Activated T-helper 17 cell treated with anti-CD3 and anti-CD28 coated beads, Interleukin-2, amount 50 U/mL, for 72 hours (primary cell): ENCODE results near the gene CNNM4. TPM values are rescaled to one million over a fixed set of nuclear protein-coding genes. Genes with fewer than 3 reads are reported as not detected.

Source experiments
- ATAC-seq: fragments of 150-1000 bp; cut with Tn5 transposase; replicated peaks from 2 replicates; pipeline ENCODE4 v1.10.0; 2021; ENCODE audit warnings: mild to moderate bottlenecking, moderate library complexity
- H3K27ac Mint-ChIP-seq: one replicate; pipeline ENCODE4 v1.8.0; 2022; ENCODE audit warnings: mixed read lengths
- H3K27me3 Mint-ChIP-seq: one replicate; pipeline ENCODE4 v1.8.0; 2022; ENCODE audit warnings: mixed read lengths
- H3K36me3 Mint-ChIP-seq: one replicate; pipeline ENCODE4 v1.8.0; 2022; ENCODE audit warnings: low read depth, mild to moderate bottlenecking, mixed read lengths
- H3K4me1 Mint-ChIP-seq: one replicate; pipeline ENCODE4 v1.8.0; 2022; ENCODE audit warnings: mixed read lengths
- H3K4me3 Mint-ChIP-seq: one replicate; pipeline ENCODE4 v1.8.0; 2022; ENCODE audit warnings: mild to moderate bottlenecking, mixed read lengths
- H3K9me3 Mint-ChIP-seq: one replicate; pipeline ENCODE4 v1.8.0; 2022; ENCODE audit warnings: mixed read lengths
- total RNA-seq, 2 donors: library from RNA; stranded (reverse); gene quantifications; one replicate each; pipeline ENCODE4 v1.2.3, GENCODE V29; 2022

CNNM4 gene
- total RNA-seq, 2 donors from 2014 or later = 7.5 to 8.7 TPM

GRCh38 chr2:96839293-96839874, 78.7 kb downstream of the CNNM4 start:
- Mint-ChIP-seq H3K27ac (no peak overlapping the region), H3K4me1 (no peaks in the 10 kb centered on the region), H3K9me3 (no peaks in the 10 kb centered on the region), H3K36me3 (peaks cover 28% of the 10 kb centered on the region), H3K27me3 (no peaks in the 10 kb centered on the region), H3K4me3 (peak overlapping the region; percentile 45)
- ATAC-seq = peak; percentile 93

- Mint-ChIP-seq H3K9me3 (no peaks in the 10 kb centered on the region), H3K27me3 (no peaks in the 10 kb centered on the region), H3K4me1 (no peaks in the 10 kb centered on the region), H3K27ac (no peak overlapping the region), H3K4me3 (peak overlapping the region; percentile 45), H3K36me3 (peaks cover 20% of the 10 kb centered on the region)
- no peak for ATAC-seq
These were observed 79.5 kb downstream of the CNNM4 start for GRCh38 chr2:96839875-96840850.

- no peaks in the 10 kb centered on the region for H3K9me3 Mint-ChIP-seq
These were observed 81.2 kb downstream of the CNNM4 start for GRCh38 chr2:96841701-96842495.

GRCh38 chr2:96842600-96842999, 81.9 kb downstream of the CNNM4 start:
- H3K27ac Mint-ChIP-seq = peak overlapping the region; percentile 61
- H3K4me1 Mint-ChIP-seq = no peaks in the 10 kb centered on the region
- no peak overlapping the region for H3K4me3 Mint-ChIP-seq
- H3K36me3 Mint-ChIP-seq = peaks cover 24% of the 10 kb centered on the region
- H3K9me3 Mint-ChIP-seq = no peaks in the 10 kb centered on the region
- no peak for ATAC-seq
- H3K27me3 Mint-ChIP-seq = no peaks in the 10 kb centered on the region

More at GRCh38 chr2:96841701-96842495, 81.2 kb downstream of the CNNM4 start:
- no peaks in the 10 kb centered on the region for H3K27me3 Mint-ChIP-seq
- H3K4me3 Mint-ChIP-seq = no peak overlapping the region
- no peaks in the 10 kb centered on the region for H3K4me1 Mint-ChIP-seq
- peak overlapping the region; percentile 61 for H3K27ac Mint-ChIP-seq
- H3K36me3 Mint-ChIP-seq = peaks cover 17% of the 10 kb centered on the region
- no peak for ATAC-seq

GRCh38 chr2:96843538-96844268, 83.0 kb downstream of the CNNM4 start, which contains the start of gene ANKRD23:
ANKRD23 (minus strand) TSS chr2:96844021; CDS start chr2:96843992, 29 bp downstream.
- Mint-ChIP-seq H3K4me1 (no peaks in the 10 kb centered on the region), H3K36me3 (peaks cover 35% of the 10 kb centered on the region), H3K27ac (peak within 1 kb of the TSS; percentile 58), H3K4me3 (no peak within 1 kb of the TSS), H3K27me3 (no peaks in the 10 kb centered on the region), H3K9me3 (no peaks in the 10 kb centered on the region)
- ATAC-seq = no peak

GRCh38 chr2:96844405-96844808, 83.7 kb downstream of the CNNM4 start:
- Mint-ChIP-seq H3K36me3 (peaks cover 35% of the 10 kb centered on the region), H3K27me3 (no peaks in the 10 kb centered on the region), H3K4me1 (no peaks in the 10 kb centered on the region), H3K9me3 (no peaks in the 10 kb centered on the region), H3K4me3 (no peak overlapping the region), H3K27ac (peak overlapping the region; percentile 58)
- ATAC-seq = no peak

- H3K27ac Mint-ChIP-seq = no peak overlapping the region
- no peaks in the 10 kb centered on the region for H3K9me3 Mint-ChIP-seq
- no peaks in the 10 kb centered on the region for H3K27me3 Mint-ChIP-seq
- ATAC-seq = no peak
- no peak overlapping the region for H3K4me3 Mint-ChIP-seq
- H3K36me3 Mint-ChIP-seq = peaks cover 59% of the 10 kb centered on the region
- H3K4me1 Mint-ChIP-seq = no peaks in the 10 kb centered on the region
These were observed 86.1 kb downstream of the CNNM4 start for GRCh38 chr2:96846825-96847224.

GRCh38 chr2:96847586-96847985, 86.9 kb downstream of the CNNM4 start:
- ATAC-seq = peak; percentile 14
- no peak overlapping the region for H3K4me3 Mint-ChIP-seq
- H3K4me1 Mint-ChIP-seq = no peaks in the 10 kb centered on the region
- peak overlapping the region; percentile 33 for H3K27ac Mint-ChIP-seq
- H3K36me3 Mint-ChIP-seq = peaks cover 60% of the 10 kb centered on the region
- H3K9me3 Mint-ChIP-seq = no peaks in the 10 kb centered on the region
- no peaks in the 10 kb centered on the region for H3K27me3 Mint-ChIP-seq

- Mint-ChIP-seq H3K9me3 (no peaks in the 10 kb centered on the region), H3K4me1 (no peaks in the 10 kb centered on the region), H3K27me3 (no peaks in the 10 kb centered on the region), H3K4me3 (no peak overlapping the region), H3K27ac (peak overlapping the region; percentile 33), H3K36me3 (peaks cover 67% of the 10 kb centered on the region)
- ATAC-seq = no peak
These were observed 87.6 kb downstream of the CNNM4 start for GRCh38 chr2:96848264-96848663.

GRCh38 chr2:96852667-96853066, 92.0 kb downstream of the CNNM4 start:
- H3K9me3 Mint-ChIP-seq = no peaks in the 10 kb centered on the region
- H3K27me3 Mint-ChIP-seq = no peaks in the 10 kb centered on the region
- peaks cover 68% of the 10 kb centered on the region for H3K36me3 Mint-ChIP-seq
- no peak for ATAC-seq
- no peak overlapping the region for H3K4me3 Mint-ChIP-seq
- H3K27ac Mint-ChIP-seq = no peak overlapping the region
- H3K4me1 Mint-ChIP-seq = peaks cover 13% of the 10 kb centered on the region

- Mint-ChIP-seq H3K27ac (no peak overlapping the region), H3K4me1 (peaks cover 13% of the 10 kb centered on the region), H3K9me3 (no peaks in the 10 kb centered on the region), H3K4me3 (no peak overlapping the region), H3K27me3 (no peaks in the 10 kb centered on the region), H3K36me3 (peaks cover 62% of the 10 kb centered on the region)
- no peak for ATAC-seq
These were observed 92.6 kb downstream of the CNNM4 start for GRCh38 chr2:96853321-96853720.

- H3K4me3 Mint-ChIP-seq = peak overlapping the region; percentile 89
These were observed 96.3 kb downstream of the CNNM4 start for GRCh38 chr2:96856776-96857666.

More at GRCh38 chr2:96856776-96857666, 96.3 kb downstream of the CNNM4 start:
- peak; percentile 18 for ATAC-seq
- peaks cover 19% of the 10 kb centered on the region for H3K4me1 Mint-ChIP-seq
- H3K36me3 Mint-ChIP-seq = peaks cover 39% of the 10 kb centered on the region
- peak overlapping the region; percentile 79 for H3K27ac Mint-ChIP-seq
- H3K27me3 Mint-ChIP-seq = no peaks in the 10 kb centered on the region
- H3K9me3 Mint-ChIP-seq = no peaks in the 10 kb centered on the region
